EL (cell line): ENCODE results near the gene DNAJC7.
"Not testable (repeated sequence)": the region's sequence is repeated elsewhere in the genome, so short reads cannot be mapped to it uniquely, and the experiment has no call there.

Source experiments
- DNase-seq: peaks from one replicate; pipeline ENCODE4 v3.0.0-alpha.2; 2016

DNAJC7 gene

GRCh38 chr17:41948762-41949460 lies 68.3 kb downstream of the DNAJC7 start:
- no peak for DNase-seq

- no peak for DNase-seq
Observed at GRCh38 chr17:41944943-41945342, 72.3 kb downstream of the DNAJC7 start.

GRCh38 chr17:41943492-41943891 lies 73.7 kb downstream of the DNAJC7 start:
- no peak for DNase-seq

- DNase-seq: no peak
Observed at GRCh38 chr17:41942626-41943373, 74.4 kb downstream of the DNAJC7 start.

- DNase-seq: no peak
Observed at GRCh38 chr17:41941168-41941567, 76.1 kb downstream of the DNAJC7 start.

- DNase-seq: no peak
Observed at GRCh38 chr17:41939693-41940090, 77.5 kb downstream of the DNAJC7 start.

- DNase-seq: no peak
Observed at GRCh38 chr17:41939044-41939692, 78.1 kb downstream of the DNAJC7 start.

GRCh38 chr17:41937970-41938954 lies 79.0 kb downstream of the DNAJC7 start:
- DNase-seq: no peak

- DNase-seq: no peak
Observed at GRCh38 chr17:41935641-41936040, 81.6 kb downstream of the DNAJC7 start.

- DNase-seq: no peak
Observed at GRCh38 chr17:41932816-41933389, 84.3 kb downstream of the DNAJC7 start.

- DNase-seq: not testable (repeated sequence)
Observed at GRCh38 chr17:41931715-41932114, 85.5 kb downstream of the DNAJC7 start.

- DNase-seq: not testable (repeated sequence)
Observed at GRCh38 chr17:41930833-41931156, 86.4 kb downstream of the DNAJC7 start.

GRCh38 chr17:41930009-41930832 lies 87.0 kb downstream of the DNAJC7 start, which contains the start of gene ODAD4:
Gene ODAD4 (plus strand): TSS chr17:41930617. CDS start chr17:41930724, 107 bp downstream.
- peak; percentile 99 for DNase-seq

- no peak for DNase-seq
Observed at GRCh38 chr17:41928693-41929251, 88.5 kb downstream of the DNAJC7 start.
